H1 (cell line): ENCODE results near the gene NELL1. TPM values are rescaled to one million over a fixed set of nuclear protein-coding genes. Genes with fewer than 3 reads are reported as not detected.

Source experiments
- ATF2 ChIP-seq: IDR thresholded peaks from 2 replicates; pipeline ENCODE4 v1.6.1; 2012; ENCODE audit warnings: low read length, inconsistent platforms
- ATF3 ChIP-seq: IDR thresholded peaks from 2 replicates; pipeline ENCODE4 v1.6.1; 2011; ENCODE audit warnings: low read depth, mild to moderate bottlenecking, low read length; ENCODE audit not compliant: insufficient read depth
- polyA plus RNA-seq, 7 experiments: library from polyadenylated mRNA; depleted of rRNA in 3 of 7; stranded (reverse) in 5 of 7; unstranded in 2 of 7; fragments of >200 nt in 5 of 7; fragments of 200-250 nt in 2 of 7; gene quantifications; 1 replicate in 5 of 7; 2 replicates in 1 of 7; 4 replicates in 1 of 7; pipeline versions ENCODE4 v1.2.1 to v1.2.3, GENCODE V29; 2011 to 2013; ENCODE audit warnings: missing spikeins in 2 of 7, mixed read lengths in 2 of 7
- total RNA-seq: library from RNA; stranded (reverse); fragmentation: NEBNext Ultra II Directional; extraction: Animal tissue kit (Norgen Biotek cat#: 25700); gene quantifications from 2 replicates; pipeline ENCODE4 v1.2.1, GENCODE V29; 2021

The NELL1 gene
- total and polyA plus RNA-seq, 2 of the 8 experiments (the other 6 are each of a cell fraction or from before 2014, with no cell fraction given) = 0.21 TPM; not detected in 1

GRCh38 chr11:20669820-20670684, 666 bp downstream of the NELL1 start (continued):
- no peak for TF ChIP-seq ATF3
- TF ChIP-seq ATF2 = no peak
